SH-SY5Y (cell line): ENCODE measurements around the gene MRC1.

ENCODE experiments used
- GATA2 ChIP-seq: IDR thresholded peaks from 2 replicates; pipeline ENCODE4 v1.6.1; 2011; ENCODE audit warnings: mild to moderate bottlenecking, low read depth, low read length
- GATA3 ChIP-seq: IDR thresholded peaks from 2 replicates; pipeline ENCODE4 v1.6.1; 2011; ENCODE audit warnings: low read depth, mild to moderate bottlenecking, low read length, moderate library complexity

- no peak for TF ChIP-seq GATA3
- TF ChIP-seq GATA2, result no peak
These were observed 10.7 kb downstream of the MRC1 start for GRCh38 chr10:17819836-17820235.
